Spleen (tissue), 7 donors: Measurements from ENCODE around the gene KLHL5.

Source experiments
- POLR2A ChIP-seq, 3 donors: fragments of 450-650 bp; IDR thresholded peaks; one replicate each; pipeline ENCODE4 v1.5.1; 2017; ENCODE audit warnings: antibody characterized with exemption in 3 of 3, mild to moderate bottlenecking in 1 of 3
- POLR2AphosphoS5 ChIP-seq, 3 donors: sonication (generic); formaldehyde crosslinking; IDR thresholded peaks; one replicate each; pipeline ENCODE4 v1.5.1; 2017; ENCODE audit warnings: antibody characterized with exemption in 3 of 3
- TF ChIP-seq, protein P1 (sequence below), 11 experiments: fragments of 200-600 bp in 7 of 11; fragments of 450-650 bp in 4 of 11; sonication (generic) in 4 of 11; IDR thresholded peaks in 8 of 11; conservative IDR thresholded peaks in 3 of 11; 1 replicate in 7 of 11; 2 replicates in 4 of 11; pipeline versions ENCODE4 v1.4.0 to v1.8.0; 2016 to 2021; ENCODE audit warnings: antibody characterized with exemption in 11 of 11, inconsistent platforms in 4 of 11, mild to moderate bottlenecking in 1 of 11
- donor health status: DM: no; HTN: no; CAD: no; lungs with moderate emphysema.
- donor health status: DM: no; HTN: no; CAD: no.
- donor health status: DM: no; HTN: no; CAD: no.

DNA sequence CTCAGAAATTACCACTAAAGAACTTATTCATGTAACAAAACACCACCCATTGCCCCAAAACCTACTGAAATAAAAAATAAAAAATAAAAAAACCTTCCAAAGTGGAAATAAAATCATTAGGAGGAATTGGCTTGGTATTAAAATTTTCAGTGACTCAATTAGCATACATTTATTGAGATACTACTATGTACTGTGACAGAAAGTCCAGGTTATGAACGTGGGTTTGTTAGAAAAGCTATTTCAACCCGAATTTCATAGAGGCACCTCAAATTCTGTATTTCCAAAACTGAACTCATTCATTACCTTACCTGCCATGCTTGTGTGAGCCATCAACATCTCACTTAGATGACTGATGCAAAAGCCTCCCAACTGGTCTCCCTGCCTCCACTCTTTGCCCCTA, 16.8 kb downstream of the KLHL5 start:
- TF ChIP-seq, protein P1, sequence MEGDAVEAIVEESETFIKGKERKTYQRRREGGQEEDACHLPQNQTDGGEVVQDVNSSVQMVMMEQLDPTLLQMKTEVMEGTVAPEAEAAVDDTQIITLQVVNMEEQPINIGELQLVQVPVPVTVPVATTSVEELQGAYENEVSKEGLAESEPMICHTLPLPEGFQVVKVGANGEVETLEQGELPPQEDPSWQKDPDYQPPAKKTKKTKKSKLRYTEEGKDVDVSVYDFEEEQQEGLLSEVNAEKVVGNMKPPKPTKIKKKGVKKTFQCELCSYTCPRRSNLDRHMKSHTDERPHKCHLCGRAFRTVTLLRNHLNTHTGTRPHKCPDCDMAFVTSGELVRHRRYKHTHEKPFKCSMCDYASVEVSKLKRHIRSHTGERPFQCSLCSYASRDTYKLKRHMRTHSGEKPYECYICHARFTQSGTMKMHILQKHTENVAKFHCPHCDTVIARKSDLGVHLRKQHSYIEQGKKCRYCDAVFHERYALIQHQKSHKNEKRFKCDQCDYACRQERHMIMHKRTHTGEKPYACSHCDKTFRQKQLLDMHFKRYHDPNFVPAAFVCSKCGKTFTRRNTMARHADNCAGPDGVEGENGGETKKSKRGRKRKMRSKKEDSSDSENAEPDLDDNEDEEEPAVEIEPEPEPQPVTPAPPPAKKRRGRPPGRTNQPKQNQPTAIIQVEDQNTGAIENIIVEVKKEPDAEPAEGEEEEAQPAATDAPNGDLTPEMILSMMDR (IDR thresholded peaks at IDR 0.05 in 8 of 11, conservative IDR thresholded peaks at IDR 0.05 in 3 of 11): no peak
- TF ChIP-seq POLR2A (IDR thresholded peaks at IDR 0.05): no peak
- no peak for TF ChIP-seq POLR2AphosphoS5 (IDR thresholded peaks at IDR 0.05)
